Fibroblast of pulmonary artery (primary cell): ENCODE measurements around the gene FGFR2.

Experiments
- DNase-seq: peaks from one replicate; pipeline ENCODE4 v3.0.0-alpha.2; 2010; ENCODE audit warnings: low read depth
- H3K4me3 ChIP-seq: replicated peaks from 2 replicates; pipeline ENCODE4 v1.5.1; 2011; ENCODE audit warnings: low read depth, mild to moderate bottlenecking, control low read depth, low read length, moderate library complexity
- TF ChIP-seq, protein P1 (sequence below): IDR thresholded peaks from 2 replicates; pipeline ENCODE4 v1.5.1; 2011; ENCODE audit warnings: mild to moderate bottlenecking, control low read depth, low read length, inconsistent platforms; ENCODE audit errors: missing control alignments

FGFR2 gene

DNA sequence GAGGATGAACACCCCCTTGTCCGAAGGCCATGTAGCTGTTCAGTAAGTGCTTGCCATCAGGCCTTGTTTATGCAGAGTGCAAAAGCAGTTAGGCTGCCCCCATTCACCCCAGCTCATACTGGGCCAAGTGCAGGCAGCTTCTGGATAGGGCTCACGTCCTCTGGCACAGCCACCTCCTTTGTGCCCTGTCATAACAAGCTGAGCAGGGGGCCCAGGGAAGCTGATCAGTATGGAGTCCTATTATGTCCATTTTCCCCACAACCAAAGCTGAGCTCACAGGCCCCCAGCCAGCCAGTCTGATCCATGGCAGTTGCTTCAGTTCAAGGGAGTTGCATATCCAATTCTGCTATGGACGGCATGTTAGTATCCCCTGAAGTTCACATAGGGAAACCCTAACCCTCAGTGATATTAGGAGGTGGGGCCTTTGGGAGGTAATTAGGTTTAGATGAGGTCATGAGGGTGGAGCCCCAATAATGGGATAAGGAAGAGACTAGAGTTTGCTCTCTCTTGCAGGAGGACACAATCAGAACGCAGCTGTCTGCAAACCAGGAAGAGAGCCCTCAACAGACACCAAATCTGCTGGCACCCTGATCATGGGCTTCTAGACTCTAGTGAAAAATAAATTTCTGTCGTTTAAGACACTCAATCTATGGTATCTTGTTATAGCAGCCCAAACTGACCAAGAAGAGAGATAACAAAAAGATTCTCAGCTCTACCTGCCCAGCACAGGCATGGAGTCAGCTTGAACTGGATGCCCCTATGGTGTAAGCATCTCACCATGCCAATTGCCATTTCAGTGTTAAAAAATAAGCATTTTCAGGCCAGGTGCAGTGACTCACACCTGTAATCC lies 155.9 kb downstream of the FGFR2 start:
- H3K4me3 ChIP-seq: no peak overlapping the region
- TF ChIP-seq, protein P1, sequence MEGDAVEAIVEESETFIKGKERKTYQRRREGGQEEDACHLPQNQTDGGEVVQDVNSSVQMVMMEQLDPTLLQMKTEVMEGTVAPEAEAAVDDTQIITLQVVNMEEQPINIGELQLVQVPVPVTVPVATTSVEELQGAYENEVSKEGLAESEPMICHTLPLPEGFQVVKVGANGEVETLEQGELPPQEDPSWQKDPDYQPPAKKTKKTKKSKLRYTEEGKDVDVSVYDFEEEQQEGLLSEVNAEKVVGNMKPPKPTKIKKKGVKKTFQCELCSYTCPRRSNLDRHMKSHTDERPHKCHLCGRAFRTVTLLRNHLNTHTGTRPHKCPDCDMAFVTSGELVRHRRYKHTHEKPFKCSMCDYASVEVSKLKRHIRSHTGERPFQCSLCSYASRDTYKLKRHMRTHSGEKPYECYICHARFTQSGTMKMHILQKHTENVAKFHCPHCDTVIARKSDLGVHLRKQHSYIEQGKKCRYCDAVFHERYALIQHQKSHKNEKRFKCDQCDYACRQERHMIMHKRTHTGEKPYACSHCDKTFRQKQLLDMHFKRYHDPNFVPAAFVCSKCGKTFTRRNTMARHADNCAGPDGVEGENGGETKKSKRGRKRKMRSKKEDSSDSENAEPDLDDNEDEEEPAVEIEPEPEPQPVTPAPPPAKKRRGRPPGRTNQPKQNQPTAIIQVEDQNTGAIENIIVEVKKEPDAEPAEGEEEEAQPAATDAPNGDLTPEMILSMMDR: no peak
- no peak for DNase-seq

DNA sequence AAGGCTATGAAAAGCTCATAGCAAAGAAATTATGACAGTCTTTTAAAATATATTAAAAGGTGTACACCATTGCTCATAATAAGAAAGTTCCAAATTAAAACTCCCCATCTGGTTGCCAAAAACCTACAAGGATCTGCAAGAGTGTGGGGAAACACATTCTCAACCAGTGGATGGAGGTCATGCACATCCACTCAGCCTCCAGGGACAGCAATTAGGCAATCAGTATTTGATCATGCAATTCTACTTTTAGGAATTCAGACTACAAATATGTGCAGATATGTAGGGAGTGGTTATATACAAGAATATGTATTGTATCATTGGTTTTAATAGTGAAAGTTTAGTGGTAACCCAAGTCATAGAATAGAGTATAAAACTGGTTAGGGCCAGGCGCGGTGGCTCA lies 157.8 kb downstream of the FGFR2 start:
- DNase-seq: no peak
- no peak overlapping the region for H3K4me3 ChIP-seq
- TF ChIP-seq, protein P1: no peak

DNA sequence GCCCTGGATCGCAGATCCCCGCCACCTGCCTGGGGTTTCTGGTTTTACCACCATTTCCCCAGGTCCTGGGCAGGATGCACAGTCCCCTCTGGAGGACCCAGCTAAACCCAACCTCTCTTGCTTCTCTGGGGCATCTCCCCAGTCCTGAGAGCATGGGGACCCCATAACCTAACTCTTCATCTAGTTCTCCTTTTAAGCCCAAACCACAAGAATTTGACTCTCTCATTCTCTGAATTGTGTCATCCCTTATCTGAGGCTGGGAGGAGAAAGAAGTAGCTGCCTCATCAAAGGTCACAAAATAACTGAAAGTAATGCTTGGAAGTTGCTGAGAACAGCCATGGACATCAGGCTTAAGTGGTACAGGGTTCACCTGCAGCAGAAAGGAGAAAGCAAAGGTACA lies 159.9 kb downstream of the FGFR2 start:
- H3K4me3 ChIP-seq: no peak overlapping the region
- no peak for DNase-seq

DNA sequence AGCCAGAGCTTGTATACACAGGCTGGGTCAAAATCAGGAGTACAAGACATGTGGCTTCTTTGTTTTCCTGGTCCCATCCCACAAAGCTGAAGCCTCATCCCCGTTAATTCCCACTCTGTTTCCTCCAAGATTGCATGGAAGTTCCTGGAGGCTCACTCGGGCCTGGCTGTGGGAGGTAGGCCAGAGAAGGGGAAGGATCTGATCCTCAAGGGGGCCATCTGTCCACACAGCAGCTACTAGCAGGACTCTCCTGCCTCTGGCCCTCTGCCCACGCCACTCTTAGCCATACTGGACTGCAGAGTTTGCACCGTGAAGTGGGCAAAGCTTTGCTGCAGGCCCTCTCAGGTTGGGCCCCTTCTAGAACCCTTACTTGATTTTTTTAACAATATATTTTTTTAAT lies 160.6 kb downstream of the FGFR2 start:
- TF ChIP-seq, protein P1: no peak
- DNase-seq: no peak

More for the DNA sequence above, 159.9 kb downstream of the FGFR2 start:
- TF ChIP-seq, protein P1: no peak

DNA sequence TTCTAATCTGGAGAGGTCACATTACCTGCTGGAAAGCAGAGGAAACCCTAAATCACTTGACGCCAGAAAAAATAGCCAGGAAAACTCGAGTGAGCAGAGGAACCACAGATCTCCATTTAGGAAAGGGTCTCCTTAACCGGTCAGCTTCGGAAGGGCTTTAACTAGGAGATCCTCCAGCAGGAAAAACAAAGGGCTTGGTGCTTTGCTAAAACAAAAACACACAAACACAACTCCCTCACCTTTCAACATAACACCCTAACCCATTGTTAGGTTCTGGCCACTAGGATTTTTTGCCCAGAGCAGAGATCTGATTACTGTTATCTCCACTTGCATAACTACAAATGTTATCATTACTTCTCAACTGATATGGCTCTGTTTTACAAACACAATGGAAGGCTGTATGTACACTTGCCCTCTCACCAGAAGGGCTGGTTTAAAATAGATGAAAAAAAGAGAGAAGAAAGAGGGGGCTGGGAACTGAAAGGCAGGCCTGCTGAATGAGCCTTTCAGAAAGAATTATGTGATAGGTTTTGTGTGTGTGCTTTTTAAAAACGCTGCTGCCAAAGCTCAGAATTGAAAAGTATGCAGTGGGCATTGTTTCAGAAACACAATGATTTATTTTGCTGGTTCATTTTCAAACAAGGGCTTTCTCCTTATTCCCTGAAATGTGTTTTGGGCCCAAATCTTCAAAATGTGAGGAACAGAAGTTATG lies 161.5 kb downstream of the FGFR2 start:
- H3K4me3 ChIP-seq: no peak overlapping the region
- DNase-seq: no peak
- TF ChIP-seq, protein P1: no peak

More for the DNA sequence above, 160.6 kb downstream of the FGFR2 start:
- H3K4me3 ChIP-seq: no peak overlapping the region

DNA sequence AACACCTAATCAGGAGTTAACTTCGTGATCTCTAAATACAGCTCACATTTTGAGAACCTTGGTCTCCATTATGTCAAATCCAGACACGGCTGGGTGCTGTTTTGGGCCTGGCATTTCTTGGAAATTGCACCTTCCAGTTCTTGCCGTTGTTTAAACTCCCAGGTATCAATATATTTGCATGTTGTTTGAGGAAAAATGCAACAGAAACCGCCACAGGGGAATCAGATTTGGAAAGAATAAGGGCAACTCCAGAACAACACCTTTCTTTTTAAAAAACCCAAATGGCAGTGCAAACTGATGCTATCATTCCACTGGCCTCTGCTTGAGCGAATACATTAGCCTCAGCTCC lies 162.0 kb downstream of the FGFR2 start:
- DNase-seq: no peak
- H3K4me3 ChIP-seq: no peak overlapping the region
- TF ChIP-seq, protein P1: no peak
